Left lung (tissue), 10 donors: ENCODE results near the gene PTPRD. TPM values are rescaled to one million over a fixed set of nuclear protein-coding genes. Genes with fewer than 3 reads are reported as not detected.

Experiments
- ATAC-seq: fragments of 200-7000 bp; cut with Tn5 transposase; one replicate; pipeline ENCODE4 v1.9.1; 2020; ENCODE audit warnings: moderate library complexity
- DNase-seq, 4 donors: peaks; one replicate each; pipeline ENCODE4 v3.0.0-alpha.2; 2013 to 2020
- H3K27ac ChIP-seq, 2 donors: fragments of 200-600 bp; sonication (generic) in 1 of 2; one replicate each; pipeline versions ENCODE4 v1.5.0 to v1.8.0; 2020 to 2021
- H3K27me3 ChIP-seq, 2 donors: fragments of 200-600 bp; sonication (generic) in 1 of 2; one replicate each; pipeline versions ENCODE4 v1.5.0 to v1.8.0; 2020 to 2021
- H3K36me3 ChIP-seq, 2 donors: fragments of 200-600 bp; sonication (generic) in 1 of 2; one replicate each; pipeline versions ENCODE4 v1.5.0 to v1.8.0; 2020 to 2021
- H3K4me1 ChIP-seq, 2 donors: fragments of 200-600 bp; one replicate each; pipeline ENCODE4 v1.8.0; 2021
- H3K4me3 ChIP-seq, 2 donors: fragments of 200-600 bp; sonication (generic) in 1 of 2; one replicate each; pipeline versions ENCODE4 v1.5.0 to v1.8.0; 2020 to 2021; ENCODE audit warnings: mild to moderate bottlenecking in 1 of 2
- H3K9me3 ChIP-seq, 2 donors: fragments of 200-600 bp; sonication (generic) in 1 of 2; one replicate each; pipeline versions ENCODE4 v1.5.0 to v1.8.0; 2020 to 2021
- intact Hi-C, 2 donors: fragments of 100-400 bp; cut with DNase I; formaldehyde crosslinking; loops; one replicate each; pipeline versions ENCODE4 v1.11.2 to v1.14.2; 2022
- polyA plus RNA-seq, 6 donors: library from polyadenylated mRNA; unstranded; fragments of 120-200 nt; gene quantifications; one replicate each; pipeline ENCODE4 v1.2.1, GENCODE V29; 2013; ENCODE audit not compliant: insufficient read length in 6 of 6
- total RNA-seq, 2 donors: library from RNA; stranded (reverse); fragmentation: NEBNext Ultra II Directional; extraction: Animal tissue kit (Norgen Biotek cat#: 25700); gene quantifications; one replicate each; pipeline ENCODE4 v1.2.1, GENCODE V29; 2021
- TF ChIP-seq, protein P1 (sequence below), 2 donors: fragments of 200-600 bp; sonication (generic) in 1 of 2; IDR thresholded peaks; one replicate each; pipeline versions ENCODE4 v1.5.0 to v1.8.0; 2021; ENCODE audit warnings: antibody characterized with exemption in 2 of 2
- donor health status: DM: no; HTN: yes; CAD: no.
- donor health status: DM: no; HTN: no; CAD: no.

Gene PTPRD
- total and polyA plus RNA-seq, 8 donors = 24.2 to 167 (median 139) TPM

DNA sequence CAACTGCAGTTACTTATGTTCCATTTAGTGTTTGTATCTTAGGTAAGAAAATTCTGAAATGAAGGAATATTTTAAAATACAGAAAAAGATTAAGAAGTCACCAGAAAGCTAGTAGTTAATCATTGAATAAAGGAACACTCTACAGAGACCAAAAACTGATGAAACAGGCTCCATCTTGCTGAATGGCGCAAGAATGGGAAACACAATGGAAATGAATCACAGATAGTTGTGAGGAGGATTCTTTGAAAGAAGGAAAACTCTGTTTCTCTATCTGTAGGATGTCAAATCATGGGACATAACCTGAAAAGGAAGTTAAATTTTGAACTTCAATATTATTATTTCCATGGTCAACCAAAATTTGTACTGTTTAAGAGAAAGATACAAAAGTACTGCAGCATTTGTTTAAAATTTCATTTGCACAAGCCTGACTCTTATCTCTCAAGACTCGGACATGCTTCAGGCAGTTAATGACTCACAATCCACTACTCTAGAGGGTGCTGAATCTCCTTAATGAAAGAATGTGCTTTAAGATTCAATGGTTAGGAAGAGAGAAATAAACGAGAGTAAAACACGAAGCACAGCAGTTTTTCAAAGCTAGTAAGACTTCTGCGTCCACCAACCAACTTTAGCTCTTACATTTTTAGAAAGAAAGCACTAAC, 1748.8 kb downstream of the PTPRD start:
- Histone ChIP-seq H3K27me3 (peaks cover 0 to 11% of the 10 kb centered on the region in 2 donors), H3K27ac (no peak overlapping the region), H3K4me1 (no peaks in the 10 kb centered on the region), H3K4me3 (no peak overlapping the region), H3K9me3 (no peaks in the 10 kb centered on the region), H3K36me3 (no peaks in the 10 kb centered on the region)
- ATAC-seq = peak; percentile 70
- no peak for DNase-seq
- intact Hi-C loops = no loop called here
- TF ChIP-seq, protein P1, sequence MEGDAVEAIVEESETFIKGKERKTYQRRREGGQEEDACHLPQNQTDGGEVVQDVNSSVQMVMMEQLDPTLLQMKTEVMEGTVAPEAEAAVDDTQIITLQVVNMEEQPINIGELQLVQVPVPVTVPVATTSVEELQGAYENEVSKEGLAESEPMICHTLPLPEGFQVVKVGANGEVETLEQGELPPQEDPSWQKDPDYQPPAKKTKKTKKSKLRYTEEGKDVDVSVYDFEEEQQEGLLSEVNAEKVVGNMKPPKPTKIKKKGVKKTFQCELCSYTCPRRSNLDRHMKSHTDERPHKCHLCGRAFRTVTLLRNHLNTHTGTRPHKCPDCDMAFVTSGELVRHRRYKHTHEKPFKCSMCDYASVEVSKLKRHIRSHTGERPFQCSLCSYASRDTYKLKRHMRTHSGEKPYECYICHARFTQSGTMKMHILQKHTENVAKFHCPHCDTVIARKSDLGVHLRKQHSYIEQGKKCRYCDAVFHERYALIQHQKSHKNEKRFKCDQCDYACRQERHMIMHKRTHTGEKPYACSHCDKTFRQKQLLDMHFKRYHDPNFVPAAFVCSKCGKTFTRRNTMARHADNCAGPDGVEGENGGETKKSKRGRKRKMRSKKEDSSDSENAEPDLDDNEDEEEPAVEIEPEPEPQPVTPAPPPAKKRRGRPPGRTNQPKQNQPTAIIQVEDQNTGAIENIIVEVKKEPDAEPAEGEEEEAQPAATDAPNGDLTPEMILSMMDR (IDR thresholded peaks at IDR 0.05) = no peak

- H3K27me3 ChIP-seq = peaks cover 0 to 20% of the 10 kb centered on the region in 2 donors
- no peak for ATAC-seq
- intact Hi-C loops = no loop called here
Measured at GRCh38 chr9:8863069-8863468, 1749.7 kb downstream of the PTPRD start.

GRCh38 chr9:8860925-8861324, 1751.9 kb downstream of the PTPRD start:
- Histone ChIP-seq H3K9me3 (no peaks in the 10 kb centered on the region), H3K27ac (no peak overlapping the region), H3K27me3 (peaks cover 14 to 41% of the 10 kb centered on the region in 2 donors), H3K36me3 (no peaks in the 10 kb centered on the region), H3K4me1 (no peaks in the 10 kb centered on the region), H3K4me3 (no peak overlapping the region)
- DNase-seq (peak in 1 of 4 donors; percentile 35), ATAC-seq (no peak)
- intact Hi-C loops = no loop called here
- TF ChIP-seq, protein P1 (IDR thresholded peaks at IDR 0.05) = no peak

More at GRCh38 chr9:8863069-8863468, 1749.7 kb downstream of the PTPRD start:
- TF ChIP-seq, protein P1 (IDR thresholded peaks at IDR 0.05) = no peak
- H3K36me3 ChIP-seq = no peaks in the 10 kb centered on the region
- no peak overlapping the region for H3K4me3 ChIP-seq
- no peak for DNase-seq
- no peaks in the 10 kb centered on the region for H3K9me3 ChIP-seq
- no peaks in the 10 kb centered on the region for H3K4me1 ChIP-seq
- no peak overlapping the region for H3K27ac ChIP-seq

GRCh38 chr9:8860086-8860485, 1752.7 kb downstream of the PTPRD start:
- no peak overlapping the region for H3K27ac ChIP-seq
- no peak overlapping the region for H3K4me3 ChIP-seq
- ATAC-seq (no peak), DNase-seq (no peak)
- H3K36me3 ChIP-seq = no peaks in the 10 kb centered on the region
- TF ChIP-seq, protein P1 (IDR thresholded peaks at IDR 0.05) = no peak
- peaks cover 15 to 50% of the 10 kb centered on the region in 2 donors for H3K27me3 ChIP-seq
- H3K4me1 ChIP-seq = no peaks in the 10 kb centered on the region
- intact Hi-C loops = no loop called here
- H3K9me3 ChIP-seq = no peaks in the 10 kb centered on the region

GRCh38 chr9:8859416-8859815, 1753.4 kb downstream of the PTPRD start:
- Histone ChIP-seq H3K27me3 (peaks cover 15 to 54% of the 10 kb centered on the region in 2 donors), H3K36me3 (no peaks in the 10 kb centered on the region), H3K9me3 (no peaks in the 10 kb centered on the region), H3K27ac (no peak overlapping the region), H3K4me1 (no peaks in the 10 kb centered on the region), H3K4me3 (no peak overlapping the region)
- ATAC-seq (no peak), DNase-seq (no peak)
- TF ChIP-seq, protein P1 (IDR thresholded peaks at IDR 0.05) = no peak
- intact Hi-C loops = no loop called here
